GM10847 (cell line): ENCODE measurements around the gene COL8A1.

ENCODE experiments used
- POLR2A ChIP-seq: IDR thresholded peaks from 2 replicates; pipeline ENCODE4 v1.6.1; 2011; ENCODE audit not compliant: insufficient read length; ENCODE audit errors: extremely low read depth

COL8A1 gene

DNA sequence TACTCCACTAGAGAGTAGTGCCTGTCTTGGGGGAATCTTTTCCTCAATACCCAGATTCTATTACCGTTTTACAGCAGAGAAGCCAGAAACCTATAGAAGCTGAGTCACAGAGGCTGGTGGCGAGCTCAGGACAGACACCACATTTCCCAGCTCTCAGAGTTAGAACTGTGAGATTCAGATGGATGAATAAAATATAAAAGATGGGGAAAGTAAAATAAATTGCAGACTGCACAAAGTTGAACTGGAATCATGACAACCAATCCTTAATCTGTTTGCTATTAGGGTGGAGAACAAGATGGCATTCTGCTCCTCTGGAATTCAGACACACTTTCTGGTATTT, 138.8 kb downstream of the COL8A1 start:
- no peak for TF ChIP-seq POLR2A

DNA sequence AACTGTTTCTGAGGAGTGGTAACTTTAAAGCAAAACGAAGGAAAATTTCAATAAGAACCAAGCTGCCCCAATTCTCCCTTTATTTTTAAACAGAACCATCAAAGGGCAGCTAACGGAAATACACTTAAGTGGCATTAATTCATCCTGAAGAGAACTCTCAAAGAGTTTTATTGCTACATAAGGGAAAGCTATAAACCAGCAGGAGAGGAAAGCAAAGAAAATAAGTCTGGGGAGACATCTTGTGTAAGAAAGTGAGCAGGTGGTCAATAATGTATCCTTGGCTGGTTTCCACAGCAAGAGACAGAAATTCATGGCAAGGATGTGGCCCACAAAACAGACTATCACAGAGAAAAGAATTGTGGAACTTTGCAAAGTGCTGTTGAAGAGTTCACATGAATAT, 139.3 kb downstream of the COL8A1 start:
- TF ChIP-seq POLR2A = no peak

DNA sequence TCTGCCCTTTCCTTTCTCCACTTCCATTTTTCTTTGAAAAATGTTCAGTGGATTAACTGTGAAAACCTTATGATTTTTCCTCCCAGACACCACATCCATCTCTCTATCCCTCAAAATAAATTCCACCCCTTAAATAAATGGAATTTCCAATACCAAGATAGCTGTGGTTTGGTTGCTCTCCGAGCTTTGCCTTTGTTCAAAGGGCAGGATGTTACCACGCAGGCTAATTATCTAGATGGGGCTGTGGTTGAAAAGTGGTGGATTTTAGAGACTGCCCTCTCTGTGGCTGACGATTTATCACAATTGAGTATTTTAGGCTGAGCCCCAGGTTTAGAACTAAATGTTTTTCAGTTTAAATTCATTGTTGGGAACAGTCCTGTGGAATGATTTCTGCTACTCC, 142.4 kb downstream of the COL8A1 start:
- no peak for TF ChIP-seq POLR2A

DNA sequence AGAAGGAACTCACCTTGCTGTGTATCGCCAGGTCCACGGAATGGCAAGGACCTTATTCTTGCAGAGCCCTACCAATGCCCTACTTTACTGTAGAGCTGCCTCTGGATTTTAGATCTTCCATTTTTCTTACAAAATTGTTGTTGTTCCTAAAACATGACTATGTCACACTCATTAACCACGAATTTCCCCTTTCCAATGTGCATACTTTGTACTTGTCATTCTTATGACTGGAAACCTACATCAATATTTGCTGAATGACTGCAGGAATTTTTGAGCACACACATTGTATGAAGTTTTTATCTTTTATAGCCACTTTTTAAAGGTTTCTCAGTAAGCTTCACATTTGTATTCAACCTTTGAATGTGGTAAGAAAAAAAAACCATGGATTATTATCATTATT, 143.4 kb downstream of the COL8A1 start:
- TF ChIP-seq POLR2A = no peak

DNA sequence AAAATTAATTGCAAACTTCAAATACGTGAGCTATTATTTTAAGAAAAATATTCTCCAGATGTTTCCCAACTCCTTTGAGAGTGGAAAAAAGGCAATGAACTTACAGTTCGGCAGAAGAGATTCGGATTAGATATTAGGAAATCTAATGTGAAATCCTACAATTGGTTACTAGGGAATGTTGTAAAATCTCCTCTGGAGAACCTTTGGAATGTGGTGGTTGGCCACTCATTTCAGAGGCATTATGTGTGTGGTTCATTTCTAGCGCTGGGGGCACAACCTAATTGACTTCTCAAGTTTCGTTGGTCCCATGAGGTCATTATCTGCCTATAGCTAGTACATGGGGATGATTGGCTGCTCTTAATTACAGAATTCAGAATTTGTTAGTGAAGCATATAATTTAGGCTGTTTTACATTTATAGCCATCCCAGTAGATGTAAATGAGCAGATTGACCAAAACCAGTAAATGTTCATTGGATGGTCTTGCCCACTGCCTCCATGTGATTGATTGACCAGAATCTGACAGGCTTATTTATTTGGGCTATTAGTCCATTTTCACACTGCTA, 144.7 kb downstream of the COL8A1 start:
- no peak for TF ChIP-seq POLR2A

DNA sequence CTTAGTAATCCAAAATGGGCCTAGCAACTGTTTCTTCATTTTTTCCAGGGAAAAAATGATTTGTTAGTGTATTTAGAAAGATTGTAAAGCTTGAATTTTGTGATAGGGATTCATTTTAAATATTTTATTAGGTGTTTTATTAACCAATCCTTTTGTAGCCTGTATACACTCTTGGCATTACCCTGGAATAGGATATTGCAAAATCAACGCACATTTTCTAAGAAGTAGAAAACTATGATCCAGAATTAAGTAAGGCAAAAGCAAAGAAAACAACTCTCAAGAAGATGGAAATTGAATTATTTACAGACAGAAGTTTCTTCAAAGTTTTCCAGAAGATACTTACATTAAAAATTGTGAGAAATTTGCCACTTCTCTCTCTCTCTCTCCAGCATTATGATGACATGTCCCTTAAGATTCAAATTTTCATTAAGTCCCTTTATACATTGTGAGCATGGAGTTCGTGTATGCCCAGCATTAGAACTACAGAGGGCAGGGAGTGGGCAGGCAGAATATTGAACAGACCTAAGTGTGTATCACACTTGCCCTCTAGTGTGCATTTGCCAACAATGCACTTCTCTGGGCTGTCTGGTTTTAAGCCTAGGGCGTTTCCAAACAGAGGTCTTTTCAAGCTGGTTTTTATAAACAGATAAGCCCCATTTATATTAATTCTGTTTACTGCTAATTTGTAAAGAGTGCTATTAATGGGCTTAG, 150.8 kb downstream of the COL8A1 start:
- no peak for TF ChIP-seq POLR2A

DNA sequence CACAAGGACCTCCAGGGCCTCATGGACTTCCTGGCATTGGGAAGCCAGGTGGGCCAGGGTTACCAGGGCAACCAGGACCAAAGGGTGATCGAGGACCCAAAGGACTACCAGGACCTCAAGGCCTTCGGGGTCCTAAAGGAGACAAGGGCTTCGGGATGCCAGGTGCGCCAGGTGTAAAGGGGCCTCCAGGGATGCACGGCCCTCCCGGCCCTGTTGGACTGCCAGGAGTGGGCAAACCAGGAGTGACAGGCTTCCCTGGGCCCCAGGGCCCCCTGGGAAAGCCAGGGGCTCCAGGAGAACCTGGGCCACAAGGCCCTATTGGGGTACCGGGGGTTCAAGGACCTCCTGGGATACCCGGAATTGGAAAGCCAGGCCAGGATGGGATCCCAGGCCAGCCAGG, 156.1 kb downstream of the COL8A1 start:
- TF ChIP-seq POLR2A = no peak

DNA sequence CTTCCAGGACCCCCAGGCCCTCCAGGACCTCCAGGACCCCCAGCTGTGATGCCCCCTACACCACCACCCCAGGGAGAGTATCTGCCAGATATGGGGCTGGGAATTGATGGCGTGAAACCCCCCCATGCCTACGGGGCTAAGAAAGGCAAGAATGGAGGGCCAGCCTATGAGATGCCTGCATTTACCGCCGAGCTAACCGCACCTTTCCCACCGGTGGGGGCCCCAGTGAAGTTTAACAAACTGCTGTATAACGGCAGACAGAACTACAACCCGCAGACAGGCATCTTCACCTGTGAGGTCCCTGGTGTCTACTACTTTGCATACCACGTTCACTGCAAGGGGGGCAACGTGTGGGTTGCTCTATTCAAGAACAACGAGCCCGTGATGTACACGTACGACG, 157.2 kb downstream of the COL8A1 start:
- no peak for TF ChIP-seq POLR2A

DNA sequence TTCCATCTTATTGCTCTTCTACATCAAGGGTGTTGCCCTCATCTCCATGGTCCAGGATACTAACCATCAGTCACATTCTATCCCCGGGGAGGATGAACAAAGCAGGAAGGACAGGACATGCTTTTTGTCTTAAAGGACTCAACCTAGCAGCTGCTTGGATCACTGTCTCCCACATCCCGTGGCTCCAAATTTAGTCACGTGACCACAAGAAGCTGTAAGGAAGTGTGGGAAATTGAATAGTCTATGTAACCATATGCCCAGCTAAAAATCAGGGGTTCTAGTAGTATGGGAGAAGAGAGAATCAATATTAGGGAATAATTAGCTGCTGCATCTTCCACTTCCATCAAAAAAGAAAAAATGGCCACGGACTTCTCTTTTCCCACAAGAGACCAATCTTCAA, 161.0 kb downstream of the COL8A1 start:
- no peak for TF ChIP-seq POLR2A

DNA sequence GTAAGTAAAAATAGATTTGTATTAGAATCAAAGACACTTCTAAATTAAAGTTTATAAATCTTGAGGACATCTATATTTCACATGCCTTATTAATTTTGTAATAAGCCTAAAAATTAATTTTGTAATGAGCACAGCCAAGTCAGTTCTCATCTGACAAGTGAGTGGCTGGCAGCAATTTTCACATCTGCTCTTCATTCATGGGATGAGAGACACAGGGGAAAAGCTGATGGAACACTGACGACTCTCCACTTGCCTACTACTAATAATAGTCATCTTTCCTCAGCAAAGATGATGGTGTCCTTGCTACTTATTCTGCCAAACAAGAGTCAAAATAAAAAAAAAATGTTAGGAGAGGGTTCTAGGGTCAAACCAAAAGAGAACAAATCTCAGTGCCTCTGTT, 164.9 kb downstream of the COL8A1 start:
- TF ChIP-seq POLR2A = no peak

DNA sequence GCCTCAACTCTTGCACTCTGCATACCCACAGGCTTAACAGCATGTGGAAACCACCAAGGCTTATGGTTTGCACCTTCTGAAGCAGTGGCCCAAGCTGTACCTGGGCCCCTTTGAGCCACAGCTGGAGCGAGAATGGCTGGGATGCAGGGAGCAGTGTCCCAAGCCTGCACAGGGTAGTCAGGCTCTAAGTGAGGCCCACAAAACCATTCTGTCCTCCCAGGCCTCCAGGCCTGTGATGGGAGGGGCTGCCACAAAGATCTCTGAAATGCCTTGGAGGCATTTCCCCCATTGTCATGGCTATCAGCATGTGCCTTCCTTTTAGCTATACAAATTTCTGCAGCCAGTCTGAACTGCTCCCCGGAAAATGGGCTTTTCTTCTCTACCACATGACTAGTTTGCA, 166.8 kb downstream of the COL8A1 start:
- TF ChIP-seq POLR2A = no peak

DNA sequence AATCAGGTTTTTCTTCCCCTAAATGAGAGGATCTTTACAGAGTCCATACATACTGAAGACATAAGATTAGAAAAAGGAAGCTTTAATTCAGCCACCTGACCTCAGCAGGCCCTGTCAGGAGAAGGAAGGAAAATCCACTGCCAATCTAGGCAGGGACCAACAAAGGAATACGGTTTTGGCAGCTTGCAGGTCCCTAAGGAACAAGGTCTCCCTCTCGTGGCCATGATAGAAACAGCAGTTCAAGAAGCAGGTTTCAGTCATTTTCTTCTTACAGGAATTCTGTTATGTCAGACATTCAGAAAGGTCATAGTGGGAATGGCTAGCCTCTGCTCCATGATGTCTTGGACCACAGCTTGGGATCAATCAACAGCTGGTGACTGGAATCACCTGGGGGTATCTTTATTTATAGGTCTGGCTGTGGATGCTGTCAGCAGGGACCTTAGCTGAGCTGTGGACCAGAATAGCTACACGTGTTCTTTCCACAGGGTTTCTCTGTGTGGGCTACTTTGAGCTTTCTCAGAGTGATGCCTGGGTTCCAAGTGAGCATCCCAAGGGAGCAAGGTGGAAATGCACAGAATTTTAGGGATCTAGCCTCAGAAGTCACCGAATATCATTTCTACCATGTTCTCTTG, 169.9 kb downstream of the COL8A1 start:
- no peak for TF ChIP-seq POLR2A

DNA sequence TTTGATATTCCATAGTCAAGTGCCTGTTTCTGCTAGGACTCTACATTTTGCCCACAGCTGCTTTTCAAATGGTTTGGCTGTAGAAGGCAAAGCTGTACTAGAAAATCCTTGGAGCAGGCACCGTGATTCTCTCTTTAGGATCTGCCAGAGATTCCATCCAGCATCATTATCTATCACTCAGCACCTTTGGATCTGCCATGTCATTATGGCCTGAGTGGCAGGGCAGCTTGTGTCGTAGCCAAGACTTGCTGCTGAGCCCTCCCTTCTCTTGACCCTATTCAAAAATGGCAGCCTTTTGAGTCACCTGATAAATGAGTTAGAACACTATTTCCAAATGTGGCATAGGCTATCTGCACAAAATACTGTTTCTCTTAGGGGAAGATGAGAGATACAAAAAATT, 171.2 kb downstream of the COL8A1 start:
- TF ChIP-seq POLR2A = no peak

DNA sequence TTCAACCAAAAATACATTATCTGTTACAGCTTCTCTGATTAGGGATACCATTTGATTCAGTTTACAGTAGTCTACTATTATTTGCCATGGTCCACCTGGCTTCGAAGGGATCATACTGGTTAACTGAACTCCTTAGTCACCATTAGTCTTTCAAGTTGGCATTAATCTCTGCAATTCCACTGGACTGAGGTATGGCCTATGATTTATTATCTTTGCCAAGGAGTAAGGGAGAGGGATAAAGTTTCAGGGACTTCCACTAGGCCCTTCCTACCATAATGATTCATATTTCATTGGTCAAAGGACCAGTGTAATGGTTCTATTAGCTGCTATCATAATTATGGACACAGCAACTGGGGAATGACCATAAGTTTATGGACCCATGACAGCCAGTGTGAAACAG, 172.0 kb downstream of the COL8A1 start:
- no peak for TF ChIP-seq POLR2A

DNA sequence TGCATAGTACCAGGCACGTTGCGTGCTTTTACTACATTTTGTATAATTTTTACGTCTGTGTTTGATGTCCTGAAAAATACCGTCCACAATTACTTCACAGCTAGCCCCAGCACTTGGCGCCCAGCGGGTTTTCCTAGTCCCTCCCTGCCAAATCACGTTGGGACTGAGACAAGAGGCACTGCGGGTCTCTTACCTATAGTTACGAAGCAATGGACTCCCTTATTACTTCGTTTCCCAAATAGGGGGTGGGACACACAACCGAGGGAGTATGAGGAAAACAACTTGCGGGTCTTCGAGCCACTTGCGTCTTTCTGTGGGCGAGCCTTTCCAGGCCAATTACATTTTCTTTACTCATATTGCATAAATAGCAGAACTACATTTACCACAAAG, 178.6 kb downstream of the COL8A1 start:
- TF ChIP-seq POLR2A = no peak

DNA sequence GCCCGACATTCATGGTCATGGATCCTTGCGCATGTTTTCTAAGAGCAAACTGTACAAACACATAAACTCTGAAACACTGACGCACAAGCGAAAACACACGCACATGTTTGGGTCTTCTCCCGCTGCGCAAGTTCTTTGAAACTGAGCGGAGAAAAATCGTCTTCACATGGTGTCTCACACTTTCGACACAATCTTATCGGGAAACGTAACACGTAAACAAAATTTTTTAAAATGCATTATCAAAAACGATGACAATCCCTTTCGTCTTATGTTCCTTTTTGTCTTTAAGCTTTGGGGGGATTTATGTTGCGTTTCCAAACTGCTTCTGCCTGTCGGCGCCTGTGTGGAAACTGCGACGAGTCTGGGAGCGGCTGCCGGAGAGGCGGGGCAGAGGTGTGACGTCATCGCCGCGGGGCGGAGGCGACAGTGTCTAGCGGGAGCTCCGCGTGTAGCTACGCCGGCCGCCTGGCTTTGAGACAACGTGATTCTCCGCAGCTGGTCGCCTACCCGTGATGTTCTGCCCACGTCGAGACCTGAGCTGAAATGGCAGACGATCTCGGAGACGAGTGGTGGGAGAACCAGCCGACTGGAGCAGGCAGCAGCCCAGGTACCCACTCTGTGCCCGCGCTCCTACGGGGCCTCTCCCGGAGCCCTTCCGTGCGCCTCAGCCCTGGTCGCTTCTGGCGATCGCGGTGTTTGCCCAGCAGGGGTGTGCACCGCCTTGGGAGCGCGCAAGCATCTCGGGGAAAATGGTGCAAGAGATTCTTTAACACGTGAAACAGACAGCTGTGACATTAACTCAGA, 179.2 kb downstream of the COL8A1 start, which contains the start of gene CMSS1:
Gene CMSS1, plus strand, starts transcription at position 426 of the 804 bp plus-strand sequence.
- peak; percentile 53 for TF ChIP-seq POLR2A
